GM08714 (cell line): ENCODE data around the gene TEX14.
"Not testable (repeated sequence)": the region's sequence is repeated elsewhere in the genome, so short reads cannot be mapped to it uniquely, and the experiment has no call there.

Source experiments
- H3K4me3 ChIP-seq: fragments of 200-500 bp; sonication (Bioruptor generic); 2 replicates; pipeline ENCODE4 v1.5.1; 2014; ENCODE audit warnings: mild to moderate bottlenecking, low read length, inconsistent platforms
- ZNF274 ChIP-seq: IDR thresholded peaks from 2 replicates; pipeline ENCODE4 v1.6.1; 2012; ENCODE audit warnings: mild to moderate bottlenecking, low read depth, low read length

The TEX14 gene

GRCh38 chr17:58580671-58581070 is 111.2 kb downstream of the TEX14 start:
- no peak for TF ChIP-seq ZNF274

DNA sequence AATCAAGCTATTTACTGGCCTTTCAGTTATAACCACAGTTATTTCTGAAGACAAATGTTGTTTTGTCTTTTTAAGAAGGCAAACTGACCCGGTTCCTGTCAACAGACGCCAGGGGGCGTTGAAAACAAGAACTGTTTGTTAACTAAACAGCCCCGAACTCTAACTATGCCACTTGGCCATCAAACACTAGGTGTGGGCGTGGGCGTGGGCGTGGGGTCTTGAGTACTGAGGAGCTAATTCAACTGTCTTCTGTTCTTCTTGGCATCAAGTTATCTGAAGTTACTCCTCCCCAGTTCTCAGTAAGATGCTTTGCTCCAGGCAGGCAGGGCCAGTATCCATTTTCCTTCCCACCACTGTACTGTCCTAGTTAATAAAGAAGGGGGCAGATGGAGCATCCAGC is 114.1 kb downstream of the TEX14 start:
- TF ChIP-seq ZNF274: no peak
- H3K4me3 ChIP-seq: no peak overlapping the region

More at GRCh38 chr17:58580671-58581070, 111.2 kb downstream of the TEX14 start:
- H3K4me3 ChIP-seq: no peak overlapping the region

- no peak for TF ChIP-seq ZNF274
- no peak overlapping the region for H3K4me3 ChIP-seq
These were observed 115.0 kb downstream of the TEX14 start for GRCh38 chr17:58576679-58577367.

DNA sequence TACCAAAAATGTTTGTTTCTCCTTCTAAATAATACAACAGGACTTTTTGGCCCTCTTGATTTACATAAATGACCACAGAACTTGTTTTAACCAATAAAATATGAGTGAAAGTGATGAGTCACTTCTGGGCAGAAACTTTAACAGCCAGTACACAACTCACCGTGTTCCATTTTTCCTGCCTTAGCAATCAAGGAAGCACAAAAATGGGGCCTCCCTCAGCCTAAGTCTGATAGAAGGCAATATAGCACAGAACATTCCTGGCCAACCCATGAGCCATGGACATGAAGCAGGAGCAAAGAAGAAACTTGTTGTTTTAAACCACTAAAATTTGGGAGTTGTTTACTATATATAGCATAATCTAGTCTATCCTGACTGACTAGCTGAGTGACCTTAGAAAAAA is 116.3 kb downstream of the TEX14 start:
- no peak for TF ChIP-seq ZNF274
- H3K4me3 ChIP-seq: no peak overlapping the region

DNA sequence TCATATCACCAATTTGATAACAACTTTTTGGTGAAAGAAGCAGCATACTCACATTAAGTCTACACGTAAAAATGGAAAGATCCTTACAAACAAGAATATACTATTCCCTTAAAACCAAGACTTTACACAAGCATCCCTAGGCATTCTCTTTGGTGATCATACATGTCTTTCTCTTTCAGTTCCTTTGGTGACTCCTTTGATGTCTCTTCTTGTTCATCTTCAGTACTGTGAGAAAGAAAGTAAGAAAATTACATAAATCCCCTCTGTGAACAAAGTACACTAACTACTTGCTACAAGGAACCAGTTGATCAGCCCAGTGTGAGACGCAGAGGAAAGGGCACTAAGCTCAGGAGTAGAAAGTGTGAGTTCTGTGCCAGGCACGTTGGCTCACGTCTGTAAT is 117.8 kb downstream of the TEX14 start:
- TF ChIP-seq ZNF274: no peak
- no peak overlapping the region for H3K4me3 ChIP-seq

DNA sequence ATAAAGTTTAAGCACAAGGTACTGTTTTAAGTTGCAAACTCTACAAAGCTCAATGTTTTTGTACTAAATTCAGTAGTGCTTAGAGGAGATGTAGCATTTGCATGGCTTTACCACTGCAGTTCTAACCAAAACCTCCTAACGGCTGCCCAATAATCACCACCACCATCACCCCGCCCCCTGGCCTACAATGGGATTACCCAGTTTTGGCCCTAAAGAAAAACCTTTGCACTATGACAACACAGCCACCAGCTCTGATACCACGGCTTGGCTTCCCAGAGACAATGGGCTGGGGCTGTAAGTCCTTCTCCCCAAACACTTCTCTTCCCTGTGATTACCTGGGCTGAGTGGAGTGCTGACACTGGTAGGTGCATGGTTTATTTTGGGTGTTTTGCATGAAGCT is 119.0 kb downstream of the TEX14 start:
- TF ChIP-seq ZNF274: no peak
- no peak overlapping the region for H3K4me3 ChIP-seq

GRCh38 chr17:58570758-58571157 is 121.1 kb downstream of the TEX14 start:
- TF ChIP-seq ZNF274: no peak
- no peak overlapping the region for H3K4me3 ChIP-seq

- no peak for TF ChIP-seq ZNF274
- no peak overlapping the region for H3K4me3 ChIP-seq
These were observed 122.6 kb downstream of the TEX14 start for GRCh38 chr17:58569196-58569595.

DNA sequence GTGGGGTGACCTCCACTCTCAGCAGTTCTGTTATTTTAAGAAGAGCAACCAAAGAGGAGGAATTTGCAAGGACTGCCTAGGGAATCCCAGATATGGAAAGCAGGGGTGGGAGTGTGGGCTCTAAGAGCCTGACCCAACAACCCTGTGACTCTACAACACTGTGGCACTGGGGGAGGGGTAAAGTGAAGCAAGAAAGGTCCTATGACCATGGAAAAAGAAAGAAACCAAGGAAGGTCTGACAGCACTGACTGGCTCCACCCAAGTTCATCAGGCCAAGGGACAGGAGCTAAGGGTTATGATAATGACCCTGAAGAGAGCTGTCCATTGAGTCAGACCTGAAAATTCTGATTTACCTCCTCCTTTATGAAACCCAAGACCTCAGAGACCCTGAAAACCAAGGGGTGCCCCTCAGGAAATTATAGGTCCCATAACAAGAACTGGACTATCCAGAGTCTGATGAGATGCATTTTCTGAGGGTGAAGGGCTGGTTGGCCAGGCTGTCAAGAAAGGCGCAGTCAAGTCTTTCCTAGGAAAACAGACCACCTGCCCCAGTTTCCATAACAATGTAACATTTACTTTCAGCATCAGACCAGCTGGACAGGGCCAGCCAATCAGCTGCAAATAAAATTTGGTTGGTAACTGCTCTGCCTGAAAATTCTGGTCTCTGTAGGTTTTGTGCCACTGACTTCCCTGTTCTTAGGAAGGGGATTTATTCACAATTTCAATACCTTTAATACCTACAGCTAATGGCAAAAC is 123.6 kb downstream of the TEX14 start:
- TF ChIP-seq ZNF274: no peak
- H3K4me3 ChIP-seq: no peak overlapping the region

- TF ChIP-seq ZNF274: no peak
- no peak overlapping the region for H3K4me3 ChIP-seq
These were observed 126.2 kb downstream of the TEX14 start for GRCh38 chr17:58565389-58566311.

DNA sequence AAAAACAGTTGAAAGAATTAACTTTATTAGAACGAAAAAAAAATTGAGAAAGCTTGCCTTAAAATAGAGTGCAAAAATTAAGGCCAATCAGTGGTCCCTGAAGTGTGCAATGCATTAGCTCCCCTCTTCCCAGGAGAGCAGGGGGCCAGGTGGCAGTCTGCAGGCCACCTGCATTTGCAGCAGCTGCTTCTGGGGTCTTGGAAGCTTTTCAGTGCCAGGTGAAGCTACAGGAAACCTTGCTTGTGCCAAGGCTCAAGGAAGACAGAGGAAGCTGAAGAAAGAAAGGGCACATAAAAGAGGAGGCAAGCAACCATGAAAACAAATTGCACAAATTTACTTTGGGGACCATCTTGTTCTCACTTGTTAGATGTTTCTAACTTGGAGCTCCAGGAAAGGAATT is 126.9 kb downstream of the TEX14 start:
- H3K4me3 ChIP-seq: no peak overlapping the region
- TF ChIP-seq ZNF274: no peak

DNA sequence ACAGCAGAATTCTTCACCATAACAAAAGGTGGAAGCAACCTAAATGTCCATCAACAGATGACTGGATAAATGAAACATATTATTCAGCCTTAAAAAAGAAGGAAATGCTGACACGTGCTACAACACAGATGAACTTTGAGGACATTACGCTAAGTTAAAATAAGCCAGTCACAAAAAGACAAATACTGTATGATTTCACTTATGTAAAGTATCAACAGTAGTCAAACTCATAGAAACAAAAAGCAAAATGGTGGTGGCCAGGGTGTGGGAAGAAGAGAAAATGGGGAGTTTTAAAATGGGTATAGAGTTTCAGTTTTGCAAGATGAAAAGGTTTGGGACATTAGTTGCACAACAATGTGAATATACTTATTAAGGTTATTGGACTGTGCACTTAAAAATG is 127.6 kb downstream of the TEX14 start:
- no peak overlapping the region for H3K4me3 ChIP-seq
- TF ChIP-seq ZNF274: no peak

DNA sequence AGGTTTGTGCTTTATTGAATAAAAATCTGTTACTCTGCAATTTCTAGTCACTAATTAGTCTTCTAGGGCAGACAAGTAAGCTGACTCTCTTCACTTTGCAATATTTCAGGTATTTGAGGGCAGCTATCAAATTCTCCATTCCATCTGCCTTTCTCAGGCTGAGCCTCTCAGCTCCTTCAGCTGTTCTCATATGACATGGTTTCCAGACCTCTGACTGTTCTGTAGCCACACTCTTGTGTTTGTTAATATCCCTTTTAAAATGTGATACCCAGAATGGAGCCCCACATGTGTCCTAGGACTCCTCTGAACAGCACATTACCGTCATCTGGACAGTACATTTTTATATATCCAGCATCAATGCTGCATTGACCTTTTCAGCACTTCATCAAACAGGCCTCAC is 131.3 kb downstream of the TEX14 start:
- no peak for TF ChIP-seq ZNF274
- H3K4me3 ChIP-seq: no peak overlapping the region

GRCh38 chr17:58557981-58558380 is 133.9 kb downstream of the TEX14 start:
- no peak overlapping the region for H3K4me3 ChIP-seq
- no peak for TF ChIP-seq ZNF274

DNA sequence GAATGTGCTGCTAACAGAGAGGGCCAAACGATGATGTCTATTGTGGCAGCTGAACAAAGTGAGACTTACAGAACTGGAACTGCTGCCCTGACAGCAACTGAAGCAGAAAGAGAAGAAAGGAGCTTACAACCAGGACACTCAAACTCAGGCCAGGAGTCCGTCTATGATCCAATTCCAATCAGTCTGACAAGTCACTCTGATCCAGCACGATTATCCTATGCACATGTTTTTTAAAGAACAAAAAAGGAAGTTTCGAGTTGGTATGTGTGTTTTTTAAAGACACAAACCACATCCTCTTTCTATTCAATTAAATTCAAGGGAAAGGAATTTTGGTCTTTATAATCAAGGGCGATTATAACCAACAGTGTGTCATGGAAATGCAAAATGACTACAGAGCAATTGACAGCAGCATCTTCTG is 135.0 kb downstream of the TEX14 start:
- no peak overlapping the region for H3K4me3 ChIP-seq
- TF ChIP-seq ZNF274: no peak

DNA sequence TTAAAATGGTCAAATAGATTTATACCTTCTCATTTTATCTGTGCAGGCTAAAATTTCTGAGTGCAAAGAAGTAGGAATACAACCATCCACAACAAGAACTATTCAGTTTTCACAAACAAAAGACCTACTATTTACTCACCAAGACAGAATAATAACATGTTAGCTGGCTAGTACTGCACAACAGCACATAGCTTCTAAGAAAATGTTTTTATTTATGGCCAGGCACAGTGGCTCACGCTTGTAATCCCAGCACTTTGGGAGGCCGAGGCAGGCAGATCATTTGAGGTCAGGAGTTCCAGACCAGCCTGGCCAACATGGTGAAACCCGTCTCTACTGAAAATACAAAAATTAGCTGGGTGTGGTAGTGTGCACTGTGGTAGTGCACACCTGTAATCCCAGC is 136.7 kb downstream of the TEX14 start:
- not testable (repeated sequence) for H3K4me3 ChIP-seq
